ENCODE results near the gene RAD18.

The RAD18 gene

DNA sequence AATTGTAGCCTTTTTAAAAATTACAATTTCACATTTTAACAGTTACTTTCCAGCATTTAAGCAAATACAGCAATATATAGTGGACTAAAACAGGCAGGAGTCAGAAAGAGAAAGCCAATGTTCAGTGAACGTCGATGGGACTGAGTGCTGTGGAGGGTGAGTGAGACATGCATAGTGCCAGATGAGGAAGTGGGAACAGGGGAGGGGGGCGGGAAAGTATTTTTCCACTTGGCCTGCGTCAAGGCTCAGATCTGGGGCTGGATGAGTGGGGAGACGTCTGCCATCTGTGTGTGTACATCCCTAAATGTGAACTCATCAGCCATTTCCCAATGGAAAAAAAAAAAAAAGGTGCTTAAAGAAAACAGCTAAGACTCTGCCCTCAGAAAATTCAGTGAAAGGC lies 19.2 kb upstream of the RAD18 start:
- TF ChIP-seq, protein P1, sequence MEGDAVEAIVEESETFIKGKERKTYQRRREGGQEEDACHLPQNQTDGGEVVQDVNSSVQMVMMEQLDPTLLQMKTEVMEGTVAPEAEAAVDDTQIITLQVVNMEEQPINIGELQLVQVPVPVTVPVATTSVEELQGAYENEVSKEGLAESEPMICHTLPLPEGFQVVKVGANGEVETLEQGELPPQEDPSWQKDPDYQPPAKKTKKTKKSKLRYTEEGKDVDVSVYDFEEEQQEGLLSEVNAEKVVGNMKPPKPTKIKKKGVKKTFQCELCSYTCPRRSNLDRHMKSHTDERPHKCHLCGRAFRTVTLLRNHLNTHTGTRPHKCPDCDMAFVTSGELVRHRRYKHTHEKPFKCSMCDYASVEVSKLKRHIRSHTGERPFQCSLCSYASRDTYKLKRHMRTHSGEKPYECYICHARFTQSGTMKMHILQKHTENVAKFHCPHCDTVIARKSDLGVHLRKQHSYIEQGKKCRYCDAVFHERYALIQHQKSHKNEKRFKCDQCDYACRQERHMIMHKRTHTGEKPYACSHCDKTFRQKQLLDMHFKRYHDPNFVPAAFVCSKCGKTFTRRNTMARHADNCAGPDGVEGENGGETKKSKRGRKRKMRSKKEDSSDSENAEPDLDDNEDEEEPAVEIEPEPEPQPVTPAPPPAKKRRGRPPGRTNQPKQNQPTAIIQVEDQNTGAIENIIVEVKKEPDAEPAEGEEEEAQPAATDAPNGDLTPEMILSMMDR (IDR thresholded peaks at IDR 0.05): no peak
- no peak for TF ChIP-seq ZFX (IDR thresholded peaks at IDR 0.05; ENCODE audit: borderline replicate concordance)
- no peak overlapping the region for H3K27ac ChIP-seq

DNA sequence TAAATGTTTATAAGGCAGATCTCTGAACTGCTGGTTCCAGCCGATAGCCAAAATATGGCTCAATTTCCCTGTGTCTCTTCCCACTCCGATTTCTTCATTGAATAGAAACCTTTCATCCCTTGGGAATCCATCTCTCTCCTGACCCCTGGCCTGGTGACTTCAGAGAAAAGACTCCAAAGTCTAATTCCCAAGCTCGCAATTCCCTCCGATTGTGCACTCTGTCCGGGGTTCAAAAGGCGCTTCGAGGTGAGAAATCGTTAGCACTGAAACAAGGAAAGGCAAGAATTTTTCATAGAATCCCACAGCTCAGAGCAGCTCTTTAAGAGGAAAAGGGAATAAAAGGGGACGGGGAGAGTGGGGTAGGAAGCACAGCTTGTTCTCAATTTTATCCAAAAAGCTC lies 18.4 kb upstream of the RAD18 start:
- no peak overlapping the region for H3K27ac ChIP-seq
- TF ChIP-seq, protein P1 (IDR thresholded peaks at IDR 0.05): no peak
- no peak for TF ChIP-seq ZFX (IDR thresholded peaks at IDR 0.05; ENCODE audit: borderline replicate concordance)

DNA sequence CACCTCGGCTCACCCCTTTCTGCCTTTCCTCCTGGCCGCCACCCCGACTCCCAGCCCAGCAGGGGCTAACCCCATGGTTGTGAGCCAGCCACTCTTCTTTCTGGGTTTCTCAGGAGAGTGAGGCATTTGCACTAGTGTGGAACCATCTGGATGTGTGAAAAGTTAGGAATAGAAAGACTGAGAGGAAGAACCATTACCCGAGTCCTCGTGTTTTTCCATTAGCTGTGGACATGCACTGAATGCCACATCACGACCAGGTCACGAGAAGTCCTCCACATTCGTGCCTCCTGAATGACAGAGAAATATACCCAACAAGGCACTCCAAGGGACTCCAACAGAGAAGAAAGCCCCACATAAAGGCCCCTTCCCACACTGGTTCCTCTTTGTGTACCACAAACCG lies 18.0 kb upstream of the RAD18 start:
- no peak overlapping the region for H3K27ac ChIP-seq
- TF ChIP-seq, protein P1 (IDR thresholded peaks at IDR 0.05): no peak
- TF ChIP-seq ZFX (IDR thresholded peaks at IDR 0.05; ENCODE audit: borderline replicate concordance): no peak

DNA sequence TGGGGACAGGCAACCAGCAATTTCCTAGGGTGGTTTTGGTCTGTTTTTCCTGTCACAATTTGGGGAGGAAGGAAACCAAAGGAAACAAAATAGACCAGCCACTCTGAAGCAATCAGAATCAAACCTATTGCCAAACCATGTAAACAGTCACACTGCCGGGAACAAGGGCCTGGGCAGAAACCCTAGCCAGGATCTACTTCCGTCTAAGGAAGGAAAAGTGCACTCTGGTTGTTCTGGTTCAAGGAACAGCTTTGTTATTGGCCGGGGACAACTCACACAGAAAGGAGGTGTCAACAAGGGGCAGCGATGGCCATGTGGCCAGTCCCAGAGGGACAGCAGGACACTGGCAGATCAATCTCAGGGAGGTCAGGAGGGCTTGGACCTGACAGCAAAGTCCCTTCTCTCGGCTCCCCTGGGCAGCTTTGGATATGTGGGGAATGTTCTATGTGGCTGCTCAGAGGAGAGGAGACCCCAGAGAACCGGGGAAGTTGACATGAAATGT lies 17.5 kb upstream of the RAD18 start:
- H3K27ac ChIP-seq: no peak overlapping the region

DNA sequence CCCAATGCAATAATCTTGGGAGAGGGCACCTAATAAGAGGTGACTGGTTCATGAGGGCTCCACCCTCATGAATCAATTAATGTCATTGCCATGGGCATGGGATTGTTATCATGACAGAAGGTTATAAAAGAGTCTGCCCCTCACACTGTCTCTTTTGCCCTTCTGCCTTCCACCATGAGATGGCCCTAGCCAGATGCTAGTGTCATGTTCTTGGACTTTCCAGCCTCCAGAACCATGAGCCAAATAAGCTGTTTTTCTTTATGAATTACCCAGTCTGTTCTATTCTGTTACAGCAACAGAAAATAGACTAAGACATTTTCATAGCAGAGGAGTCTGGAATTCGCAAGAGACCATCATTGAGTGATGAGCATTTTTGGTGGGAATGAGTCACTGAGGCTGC lies 16.0 kb upstream of the RAD18 start:
- H3K27ac ChIP-seq: no peak overlapping the region
- TF ChIP-seq, protein P1 (IDR thresholded peaks at IDR 0.05): no peak
- TF ChIP-seq ZFX (IDR thresholded peaks at IDR 0.05; ENCODE audit: borderline replicate concordance): no peak

More for the DNA sequence above, 17.5 kb upstream of the RAD18 start:
- TF ChIP-seq, protein P1 (IDR thresholded peaks at IDR 0.05): no peak
- no peak for TF ChIP-seq ZFX (IDR thresholded peaks at IDR 0.05; ENCODE audit: borderline replicate concordance)

DNA sequence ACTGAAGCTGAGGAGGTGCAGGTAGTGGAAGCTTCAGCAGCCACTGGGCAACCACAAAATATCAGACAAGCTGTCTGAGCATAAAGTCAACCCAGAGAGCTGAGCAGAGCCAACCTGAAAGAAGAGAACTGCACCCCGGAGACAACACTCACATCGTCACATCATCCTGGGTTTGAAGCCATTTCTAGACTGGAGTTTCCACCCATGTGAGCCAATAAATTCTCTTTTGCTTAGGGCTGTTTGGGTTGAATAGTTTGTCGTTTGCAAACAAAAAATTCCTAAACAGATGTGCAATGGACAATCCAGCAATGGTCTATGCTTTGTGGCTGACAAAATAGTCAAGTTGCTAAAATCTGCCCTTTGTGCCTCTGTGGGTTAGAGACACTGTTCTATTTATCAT lies 15.3 kb upstream of the RAD18 start:
- TF ChIP-seq, protein P1 (IDR thresholded peaks at IDR 0.05): no peak
- no peak overlapping the region for H3K27ac ChIP-seq

DNA sequence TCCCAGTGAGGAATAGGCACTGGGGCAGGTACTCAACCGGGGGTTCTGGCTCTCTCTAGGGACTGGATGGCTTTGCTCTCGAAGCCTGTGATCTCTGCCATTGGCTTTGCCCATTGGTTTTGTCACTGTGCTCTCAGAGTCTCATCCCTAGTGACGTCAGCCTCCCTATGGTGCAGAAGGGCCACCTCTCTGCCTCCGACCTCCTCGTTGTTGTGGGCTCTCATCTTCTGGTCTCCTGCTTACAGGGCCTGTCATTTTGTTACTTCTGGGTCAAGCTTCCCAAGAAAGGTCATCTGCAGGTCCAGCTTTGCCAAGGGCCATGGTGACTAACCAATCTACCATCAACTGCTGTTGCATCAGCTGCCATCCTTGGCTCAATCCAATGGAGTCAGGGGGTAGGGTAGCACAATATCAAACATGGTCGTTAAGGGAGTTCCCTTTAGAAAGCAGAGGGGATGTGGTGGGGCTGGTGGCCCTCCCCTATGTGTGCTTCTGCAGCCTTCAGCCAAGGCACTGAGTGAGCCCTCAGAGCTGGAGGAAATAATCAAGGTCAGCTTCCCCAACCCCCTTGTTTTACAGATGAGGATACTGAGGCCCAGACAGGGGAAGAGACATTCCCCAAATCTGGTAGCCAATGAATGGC lies 13.4 kb upstream of the RAD18 start:
- no peak overlapping the region for H3K27ac ChIP-seq
- no peak for TF ChIP-seq ZFX (IDR thresholded peaks at IDR 0.05; ENCODE audit: borderline replicate concordance)
- TF ChIP-seq, protein P1 (IDR thresholded peaks at IDR 0.05): no peak
